HG03469 (cell line): Measurements from ENCODE around the gene GPX4.

ENCODE experiments used
- ATAC-seq: cut with Tn5 transposase; IDR thresholded peaks from one replicate; pipeline ENCODE4 v1.9.1; 2021; ENCODE audit warnings: mild to moderate bottlenecking, moderate library complexity, moderate number of reproducible peaks; ENCODE audit not compliant: unreplicated experiment

GPX4 gene

GRCh38 chr19:1068009-1069001 is 35.5 kb upstream of the GPX4 start:
- no peak for ATAC-seq

GRCh38 chr19:1069009-1069779 is 34.6 kb upstream of the GPX4 start:
- no peak for ATAC-seq

- ATAC-seq: no peak
These were observed 33.2 kb upstream of the GPX4 start for GRCh38 chr19:1070576-1070930.

- no peak for ATAC-seq
These were observed 32.6 kb upstream of the GPX4 start for GRCh38 chr19:1070931-1071791.

- no peak for ATAC-seq
These were observed 31.3 kb upstream of the GPX4 start for GRCh38 chr19:1072371-1073015.

- ATAC-seq: no peak
These were observed 30.5 kb upstream of the GPX4 start for GRCh38 chr19:1073063-1073955.

GRCh38 chr19:1073956-1074517 is 29.8 kb upstream of the GPX4 start:
- no peak for ATAC-seq

- no peak for ATAC-seq
These were observed 29.1 kb upstream of the GPX4 start for GRCh38 chr19:1074544-1075283.

GRCh38 chr19:1076046-1076386 is 27.8 kb upstream of the GPX4 start:
- ATAC-seq: no peak

- no peak for ATAC-seq
These were observed 26.8 kb upstream of the GPX4 start for GRCh38 chr19:1076951-1077350.

GRCh38 chr19:1079566-1080111 is 24.2 kb upstream of the GPX4 start:
- ATAC-seq: no peak

- no peak for ATAC-seq
These were observed 23.2 kb upstream of the GPX4 start for GRCh38 chr19:1080360-1081161.

- ATAC-seq: no peak
These were observed 22.3 kb upstream of the GPX4 start for GRCh38 chr19:1081301-1082164.

- no peak for ATAC-seq
These were observed 21.4 kb upstream of the GPX4 start for GRCh38 chr19:1082165-1082927.

GRCh38 chr19:1082928-1083816 is 20.6 kb upstream of the GPX4 start:
- ATAC-seq: no peak
